Liver (tissue), 9 donors: ENCODE results near the gene ADK. TPM values are rescaled to one million over a fixed set of nuclear protein-coding genes. Genes with fewer than 3 reads are reported as not detected.

Source experiments
- DNase-seq: peaks from one replicate; pipeline ENCODE4 v3.0.0-alpha.2; 2017; ENCODE audit warnings: low spot score
- H3K27ac ChIP-seq, 2 donors: one replicate each; pipeline ENCODE4 v1.7.0; 2013; ENCODE audit warnings: inconsistent platforms in 2 of 2, low read length in 2 of 2, control low read depth in 1 of 2, low read depth in 1 of 2, mild to moderate bottlenecking in 1 of 2
- H3K27me3 ChIP-seq, 4 donors: one replicate each; pipeline versions ENCODE4 v1.6.1 to v1.7.0; 2013; ENCODE audit warnings: low read length in 3 of 4, inconsistent platforms in 1 of 4, mild to moderate bottlenecking in 1 of 4, moderate library complexity in 1 of 4; ENCODE audit not compliant: control insufficient read depth in 4 of 4, insufficient read depth in 4 of 4
- H3K36me3 ChIP-seq, 4 donors: one replicate each; pipeline versions ENCODE4 v1.6.1 to v1.7.0; 2013; ENCODE audit warnings: low read length in 3 of 4, mild to moderate bottlenecking in 3 of 4, low read depth in 1 of 4, moderate library complexity in 1 of 4; ENCODE audit not compliant: control insufficient read depth in 4 of 4, insufficient read depth in 3 of 4
- H3K4me1 ChIP-seq, 4 donors: one replicate each; pipeline versions ENCODE4 v1.6.1 to v1.7.0; 2013; ENCODE audit warnings: low read length in 3 of 4, mild to moderate bottlenecking in 3 of 4, moderate library complexity in 1 of 4; ENCODE audit not compliant: control insufficient read depth in 4 of 4, insufficient read depth in 4 of 4
- H3K4me3 ChIP-seq, 3 donors: one replicate each; pipeline versions ENCODE4 v1.6.1 to v1.7.0; 2013; ENCODE audit warnings: low read length in 3 of 3, control low read depth in 1 of 3, low read depth in 1 of 3, mild to moderate bottlenecking in 1 of 3
- H3K9ac ChIP-seq, 2 donors: one replicate each; pipeline ENCODE4 v1.7.0; 2013; ENCODE audit warnings: low read length in 2 of 2, mild to moderate bottlenecking in 2 of 2, moderate library complexity in 2 of 2, control low read depth in 1 of 2, low read depth in 1 of 2
- H3K9me3 ChIP-seq, 4 donors: one replicate each; pipeline versions ENCODE4 v1.6.1 to v1.7.0; 2013; ENCODE audit warnings: low read length in 3 of 4; ENCODE audit not compliant: control insufficient read depth in 4 of 4
- CTCF ChIP-seq: fragments of 150-350 bp; IDR thresholded peaks from 2 replicates; pipeline ENCODE4 v1.5.1; 2017; ENCODE audit warnings: improper control_type of control experiment, low read depth, low read length; ENCODE audit not compliant: missing input control
- EGR1 ChIP-seq, 2 donors: IDR thresholded peaks; 2 replicates each; pipeline ENCODE4 v1.6.1; 2016 to 2018; ENCODE audit warnings: antibody characterized with exemption in 2 of 2, low read depth in 2 of 2
- FOXA1 ChIP-seq: IDR thresholded peaks from 2 replicates; pipeline ENCODE4 v1.6.1; 2016; ENCODE audit warnings: antibody characterized with exemption
- FOXA2 ChIP-seq: IDR thresholded peaks from 2 replicates; pipeline ENCODE4 v1.6.1; 2016; ENCODE audit warnings: antibody characterized with exemption
- GABPA ChIP-seq, 2 donors: IDR thresholded peaks in 1 of 2; conservative IDR thresholded peaks in 1 of 2; 2 replicates each; pipeline ENCODE4 v1.6.1; 2016; ENCODE audit warnings: antibody characterized with exemption in 2 of 2, mild to moderate bottlenecking in 1 of 2, moderate library complexity in 1 of 2
- HNF4A ChIP-seq, 2 donors: conservative IDR thresholded peaks; 2 replicates each; pipeline ENCODE4 v1.6.1; 2016; ENCODE audit warnings: antibody characterized with exemption in 2 of 2, mild to moderate bottlenecking in 2 of 2
- HNF4G ChIP-seq: IDR thresholded peaks from 2 replicates; pipeline ENCODE4 v1.6.1; 2016; ENCODE audit warnings: antibody characterized with exemption
- JUND ChIP-seq, 2 donors: IDR thresholded peaks; 2 replicates each; pipeline ENCODE4 v1.6.1; 2016; ENCODE audit warnings: antibody characterized with exemption in 2 of 2
- MAX ChIP-seq: IDR thresholded peaks from 2 replicates; pipeline ENCODE4 v1.6.1; 2016; ENCODE audit warnings: antibody characterized with exemption
- NR2F2 ChIP-seq: IDR thresholded peaks from 2 replicates; pipeline ENCODE4 v1.6.1; 2016; ENCODE audit warnings: antibody characterized with exemption
- RAD21 ChIP-seq, 2 donors: IDR thresholded peaks; 2 replicates each; pipeline ENCODE4 v1.6.1; 2016; ENCODE audit warnings: antibody characterized with exemption in 2 of 2, mild to moderate bottlenecking in 2 of 2
- REST ChIP-seq: IDR thresholded peaks from 2 replicates; pipeline ENCODE4 v1.6.1; 2016; ENCODE audit warnings: antibody characterized with exemption, mild to moderate bottlenecking
- RXRA ChIP-seq, 2 donors: IDR thresholded peaks; 2 replicates each; pipeline ENCODE4 v1.6.1; 2017 to 2018; ENCODE audit warnings: antibody characterized with exemption in 2 of 2, mild to moderate bottlenecking in 1 of 2
- SP1 ChIP-seq: IDR thresholded peaks from 2 replicates; pipeline ENCODE4 v1.6.1; 2018; ENCODE audit warnings: antibody characterized with exemption, mild to moderate bottlenecking
- TAF1 ChIP-seq: conservative IDR thresholded peaks from 2 replicates; pipeline ENCODE4 v1.6.1; 2016; ENCODE audit warnings: antibody characterized with exemption, mild to moderate bottlenecking
- YY1 ChIP-seq: IDR thresholded peaks from 2 replicates; pipeline ENCODE4 v1.6.1; 2016; ENCODE audit warnings: antibody characterized with exemption, mild to moderate bottlenecking
- WGBS: extraction: QIAGEN DNeasy Blood & Tissue Kit; methylation state at CpG from one replicate; pipeline ENCODE4 v1.1.7; 2013; 5-methylcytosine and 5-hydroxymethylcytosine counted together
- polyA plus RNA-seq, 2 donors: library from polyadenylated mRNA; stranded (reverse) in 1 of 2; unstranded in 1 of 2; fragments of 200-250 nt in 1 of 2; fragments of >200 nt in 1 of 2; fragmentation: Nextera tagmentation in 1 of 2; extraction: Ambion mirVana in 1 of 2; gene quantifications; one replicate each; pipeline versions ENCODE4 v1.2.1 to v1.2.3, GENCODE V29; 2013 to 2015
- total RNA-seq, 2 donors: library from RNA; depleted of rRNA; stranded (reverse); fragments of >200 nt; gene quantifications; one replicate each; pipeline ENCODE4 v1.2.3, GENCODE V29; 2014
- TF ChIP-seq, protein P1 (sequence below): IDR thresholded peaks from 2 replicates; pipeline ENCODE4 v1.6.1; 2016; ENCODE audit warnings: antibody characterized with exemption
- TF ChIP-seq, protein P2 (sequence below): IDR thresholded peaks from 2 replicates; pipeline ENCODE4 v1.6.1; 2016; ENCODE audit warnings: antibody characterized with exemption
- donor health status: healthy.
- donor health status: healthy.
- donor health status: healthy.
- donor health status: healthy.
- donor health status: healthy.

ADK gene
- total and polyA plus RNA-seq, 4 donors = 18.0 to 110 (median 65.5) TPM

- no peak overlapping the region for H3K4me3 ChIP-seq
- H3K4me1 ChIP-seq = no peaks in the 10 kb centered on the region
- H3K9me3 ChIP-seq = no peaks in the 10 kb centered on the region
- H3K27ac ChIP-seq = no peak overlapping the region
- H3K27me3 ChIP-seq = no peaks in the 10 kb centered on the region
- peaks cover 0 to 1% (median 0%) of the 10 kb centered on the region in 4 donors for H3K36me3 ChIP-seq
- WGBS = 97% methylated on average over 1 of the region's 1 CpG
- no peak for DNase-seq
- no peak overlapping the region for H3K9ac ChIP-seq
- no peak for TF ChIP-seq JUND (IDR thresholded peaks at IDR 0.05)
- TF ChIP-seq, protein P1, sequence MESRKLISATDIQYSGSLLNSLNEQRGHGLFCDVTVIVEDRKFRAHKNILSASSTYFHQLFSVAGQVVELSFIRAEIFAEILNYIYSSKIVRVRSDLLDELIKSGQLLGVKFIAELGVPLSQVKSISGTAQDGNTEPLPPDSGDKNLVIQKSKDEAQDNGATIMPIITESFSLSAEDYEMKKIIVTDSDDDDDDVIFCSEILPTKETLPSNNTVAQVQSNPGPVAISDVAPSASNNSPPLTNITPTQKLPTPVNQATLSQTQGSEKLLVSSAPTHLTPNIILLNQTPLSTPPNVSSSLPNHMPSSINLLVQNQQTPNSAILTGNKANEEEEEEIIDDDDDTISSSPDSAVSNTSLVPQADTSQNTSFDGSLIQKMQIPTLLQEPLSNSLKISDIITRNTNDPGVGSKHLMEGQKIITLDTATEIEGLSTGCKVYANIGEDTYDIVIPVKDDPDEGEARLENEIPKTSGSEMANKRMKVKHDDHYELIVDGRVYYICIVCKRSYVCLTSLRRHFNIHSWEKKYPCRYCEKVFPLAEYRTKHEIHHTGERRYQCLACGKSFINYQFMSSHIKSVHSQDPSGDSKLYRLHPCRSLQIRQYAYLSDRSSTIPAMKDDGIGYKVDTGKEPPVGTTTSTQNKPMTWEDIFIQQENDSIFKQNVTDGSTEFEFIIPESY = no peak
- no peak for TF ChIP-seq CTCF
- TF ChIP-seq RXRA (IDR thresholded peaks at IDR 0.05) = no peak
- TF ChIP-seq EGR1 (IDR thresholded peaks at IDR 0.05; ENCODE audit: low read depth in 2 of 2) = no peak
- no peak for TF ChIP-seq HNF4G
- no peak for TF ChIP-seq RAD21 (IDR thresholded peaks at IDR 0.05)
- no peak for TF ChIP-seq YY1
- TF ChIP-seq, protein P2, sequence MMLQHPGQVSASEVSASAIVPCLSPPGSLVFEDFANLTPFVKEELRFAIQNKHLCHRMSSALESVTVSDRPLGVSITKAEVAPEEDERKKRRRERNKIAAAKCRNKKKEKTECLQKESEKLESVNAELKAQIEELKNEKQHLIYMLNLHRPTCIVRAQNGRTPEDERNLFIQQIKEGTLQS = no peak
- no peak for TF ChIP-seq REST
- TF ChIP-seq SP1 = no peak
- TF ChIP-seq FOXA1 = no peak
- TF ChIP-seq FOXA2 = no peak
- no peak for TF ChIP-seq NR2F2
- TF ChIP-seq TAF1 = no peak
- TF ChIP-seq HNF4A (conservative IDR thresholded peaks at IDR 0.05) = no peak
- TF ChIP-seq GABPA (IDR thresholded peaks at IDR 0.05 in 1 of 2, conservative IDR thresholded peaks at IDR 0.05 in 1 of 2) = no peak
- no peak for TF ChIP-seq MAX
These were observed 390.4 kb downstream of the ADK start for GRCh38 chr10:74541375-74541774.
